Sigmoid colon (tissue), 4 donors: ENCODE results near the gene SNCG.
A peak's percentile ranks its signal among the peaks of the same experiment; 100 is the strongest.

Experiments
- EP300 ChIP-seq, 4 donors: sonication (generic); formaldehyde crosslinking; IDR thresholded peaks; one replicate each; pipeline ENCODE4 v1.6.1; 2017; ENCODE audit warnings: antibody characterized with exemption in 4 of 4
- POLR2AphosphoS5 ChIP-seq, 4 donors: sonication (generic); formaldehyde crosslinking; IDR thresholded peaks; one replicate each; pipeline ENCODE4 v1.6.1; 2017; ENCODE audit warnings: antibody characterized with exemption in 4 of 4
- TF ChIP-seq, protein P1 (sequence below), 4 experiments: fragments of 450-650 bp in 3 of 4; fragments of 200-600 bp in 1 of 4; IDR thresholded peaks; one replicate each; pipeline ENCODE4 v1.5.1; 2016 to 2019; ENCODE audit warnings: antibody characterized with exemption in 4 of 4, mild to moderate bottlenecking in 3 of 4, moderate library complexity in 2 of 4

DNA sequence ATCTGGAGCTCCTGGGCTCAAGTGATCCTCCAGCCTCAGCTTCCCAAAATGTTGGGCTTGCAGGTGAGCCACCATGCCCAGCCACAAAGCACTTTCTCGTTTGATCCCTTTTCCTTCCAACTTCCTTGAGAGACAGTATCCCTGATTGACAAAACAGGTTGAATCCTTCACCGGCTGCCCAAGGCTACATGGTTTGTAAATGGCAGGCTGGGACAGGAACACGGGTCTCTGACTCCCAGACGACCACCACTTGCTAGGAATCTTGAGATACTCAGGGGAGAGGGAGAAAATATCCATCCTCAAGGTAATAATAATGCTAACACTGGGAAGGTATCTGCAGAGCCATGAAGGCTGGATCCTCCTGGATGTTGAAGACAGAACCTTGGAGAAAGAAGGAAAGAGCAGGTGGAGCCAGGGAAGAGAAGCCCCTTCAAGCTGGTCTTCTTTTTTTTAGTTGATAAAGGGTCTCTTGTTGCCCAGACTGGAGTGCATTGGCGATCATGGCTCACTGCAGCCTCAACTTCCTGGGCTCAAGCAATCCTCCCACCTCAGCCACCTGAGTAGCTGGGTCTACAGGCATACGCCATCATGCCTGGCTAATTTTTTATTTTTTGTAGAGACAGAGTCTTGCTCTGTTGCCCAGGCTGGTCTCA, 20.8 kb upstream of the SNCG start:
- TF ChIP-seq, protein P1, sequence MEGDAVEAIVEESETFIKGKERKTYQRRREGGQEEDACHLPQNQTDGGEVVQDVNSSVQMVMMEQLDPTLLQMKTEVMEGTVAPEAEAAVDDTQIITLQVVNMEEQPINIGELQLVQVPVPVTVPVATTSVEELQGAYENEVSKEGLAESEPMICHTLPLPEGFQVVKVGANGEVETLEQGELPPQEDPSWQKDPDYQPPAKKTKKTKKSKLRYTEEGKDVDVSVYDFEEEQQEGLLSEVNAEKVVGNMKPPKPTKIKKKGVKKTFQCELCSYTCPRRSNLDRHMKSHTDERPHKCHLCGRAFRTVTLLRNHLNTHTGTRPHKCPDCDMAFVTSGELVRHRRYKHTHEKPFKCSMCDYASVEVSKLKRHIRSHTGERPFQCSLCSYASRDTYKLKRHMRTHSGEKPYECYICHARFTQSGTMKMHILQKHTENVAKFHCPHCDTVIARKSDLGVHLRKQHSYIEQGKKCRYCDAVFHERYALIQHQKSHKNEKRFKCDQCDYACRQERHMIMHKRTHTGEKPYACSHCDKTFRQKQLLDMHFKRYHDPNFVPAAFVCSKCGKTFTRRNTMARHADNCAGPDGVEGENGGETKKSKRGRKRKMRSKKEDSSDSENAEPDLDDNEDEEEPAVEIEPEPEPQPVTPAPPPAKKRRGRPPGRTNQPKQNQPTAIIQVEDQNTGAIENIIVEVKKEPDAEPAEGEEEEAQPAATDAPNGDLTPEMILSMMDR (IDR thresholded peaks at IDR 0.05): no peak
- no peak for TF ChIP-seq EP300 (IDR thresholded peaks at IDR 0.05)
- peak in 1 of 4 donors; percentile 2 for TF ChIP-seq POLR2AphosphoS5 (IDR thresholded peaks at IDR 0.05)
